GM12878 (cell line): ENCODE measurements around the gene CACYBP. TPM values are rescaled to one million over a fixed set of nuclear protein-coding genes. Genes with fewer than 3 reads are reported as not detected.
A peak's percentile ranks its signal among the peaks of the same experiment; 100 is the strongest.

Source experiments
- ATAC-seq: fragments of 200-7000 bp; cut with Tn5 transposase; 3 replicates; pipeline ENCODE4 v1.9.1; 2020; ENCODE audit warnings: mild to moderate bottlenecking, moderate library complexity
- Bru-seq: library from RNA; stranded (reverse); fragments of 400-500 nt; gene quantifications from one replicate; lab custom pipeline; 2021; lab: Mats Ljungman, UMichigan
- BruChase-seq, 2 experiments: library from RNA; stranded (reverse); fragments of 400-500 nt; gene quantifications; one replicate each; lab custom pipeline; 2021; lab: Mats Ljungman, UMichigan
- BruUV-seq: library from RNA; stranded (reverse); fragments of 400-500 nt; replicated peaks from 2 replicates; lab custom pipeline; 2021; lab: Mats Ljungman, UMichigan
- CTCF ChIA-PET: fragments of 300-600 bp; sonication (Branson Sonifier 250); formaldehyde crosslinking; extraction: SDS; loops from one replicate; lab custom pipeline; 2021; ENCODE audit warnings: inconsistent platforms; lab: Yijun Ruan, JAX
- POLR2A ChIA-PET: fragments of 350-600 bp; formaldehyde crosslinking; extraction: SDS; loops from one replicate; lab custom pipeline; 2021; ENCODE audit warnings: inconsistent platforms; lab: Charles Lee
- RAD21 ChIA-PET: fragments of 300-600 bp; sonication (Branson Sonifier 250); formaldehyde crosslinking; loops from one replicate; lab custom pipeline; 2023; ENCODE audit warnings: antibody characterized with exemption; ENCODE audit not compliant: unreplicated experiment; lab: Charles Lee
- SMC1A ChIA-PET: fragments of 300-600 bp; sonication (Branson Sonifier 250); formaldehyde crosslinking; loops from one replicate; lab custom pipeline; 2023; ENCODE audit not compliant: unreplicated experiment, uncharacterized antibody; lab: Charles Lee
- DNase-seq: peaks from one replicate; pipeline ENCODE4 v3.0.0-alpha.2; 2011; ENCODE audit warnings: low read depth, low spot score
- FAIRE-seq: peaks from 3 replicates; lab custom pipeline; 2011; peaks lifted over from hg19 to GRCh38; lab: Jason Lieb, UNC
- H2AFZ ChIP-seq: 2 replicates; pipeline ENCODE4 v1.6.0; 2011; ENCODE audit warnings: low read depth, low read length, control low read depth; ENCODE audit not compliant: control insufficient read depth
- H3K27ac ChIP-seq: 2 replicates; pipeline ENCODE4 v1.5.1; 2011; ENCODE audit warnings: control low read depth; ENCODE audit not compliant: control insufficient read depth, insufficient read depth
- H3K27me3 ChIP-seq, 2 experiments: replicated peaks in 1 of 2; 2 replicates each; pipeline versions ENCODE4 v1.6.0 to v1.6.1; 2011; ENCODE audit warnings: low read length in 1 of 2; ENCODE audit not compliant: control insufficient read depth in 2 of 2, insufficient read depth in 2 of 2
- H3K36me3 ChIP-seq, 2 experiments: 2 replicates each; pipeline ENCODE4 v1.5.1; 2011; ENCODE audit warnings: low read length in 1 of 2; ENCODE audit not compliant: control insufficient read depth in 2 of 2, insufficient read depth in 2 of 2
- H3K4me1 ChIP-seq: 2 replicates; pipeline ENCODE4 v1.6.1; 2011; ENCODE audit warnings: mild to moderate bottlenecking, low read length, moderate library complexity, mixed read lengths; ENCODE audit not compliant: control insufficient read depth, insufficient read depth
- H3K4me2 ChIP-seq: 2 replicates; pipeline ENCODE4 v1.6.0; 2011; ENCODE audit warnings: control low read depth; ENCODE audit not compliant: control insufficient read depth, insufficient read depth
- H3K4me3 ChIP-seq: fragments of 200-600 bp; sonication (generic); 2 replicates; pipeline ENCODE4 v1.5.1; 2016
- H3K79me2 ChIP-seq: 2 replicates; pipeline ENCODE4 v1.6.0; 2011; ENCODE audit warnings: low read length; ENCODE audit not compliant: control insufficient read depth, insufficient read depth
- H3K9ac ChIP-seq: 2 replicates; pipeline ENCODE4 v1.8.0; 2011; ENCODE audit warnings: low read length, control low read depth, mixed read lengths; ENCODE audit not compliant: control insufficient read depth, insufficient read depth
- H3K9me3 ChIP-seq: replicated peaks from 3 replicates; pipeline ENCODE4 v1.5.1; 2011; ENCODE audit warnings: mild to moderate bottlenecking, low read length; ENCODE audit not compliant: control insufficient read depth, insufficient read depth
- H4K20me1 ChIP-seq: 2 replicates; pipeline ENCODE4 v1.6.0; 2011; ENCODE audit not compliant: control insufficient read depth, insufficient read depth
- BRCA1 ChIP-seq: IDR thresholded peaks from 2 replicates; pipeline ENCODE4 v1.6.1; 2011; ENCODE audit warnings: low read depth, low read length, improper control_type of control experiment
- CBX3 ChIP-seq: fragments of 200-600 bp; sonication (generic); IDR thresholded peaks from 2 replicates; pipeline ENCODE4 v1.6.1; 2016; ENCODE audit warnings: low read depth, borderline replicate concordance
- CEBPB ChIP-seq, 2 experiments: fragments of 150-350 bp in 1 of 2; IDR thresholded peaks; 2 replicates each; pipeline ENCODE4 v1.6.1; 2012 to 2014; ENCODE audit warnings: low read depth in 2 of 2, low read length in 2 of 2, borderline replicate concordance in 1 of 2, inconsistent platforms in 1 of 2
- CREM ChIP-seq: IDR thresholded peaks from 2 replicates; pipeline ENCODE4 v1.6.1; 2014; ENCODE audit warnings: antibody characterized with exemption, low read depth
- EED ChIP-seq: sonication (generic); IDR thresholded peaks from 2 replicates; pipeline ENCODE4 v1.6.1; 2016; ENCODE audit warnings: antibody characterized with exemption, low read depth
- FOXK2 ChIP-seq: fragments of 450-650 bp; IDR thresholded peaks from 2 replicates; pipeline ENCODE4 v1.6.1; 2017; ENCODE audit warnings: mild to moderate bottlenecking, moderate library complexity
- LARP7 ChIP-seq: fragments of 450-650 bp; IDR thresholded peaks from 2 replicates; pipeline ENCODE4 v1.6.1; 2017; ENCODE audit warnings: mild to moderate bottlenecking
- NFYA ChIP-seq: IDR thresholded peaks from 2 replicates; pipeline ENCODE4 v1.6.1; 2011; ENCODE audit warnings: low read depth, mild to moderate bottlenecking, low read length, improper control_type of control experiment, borderline replicate concordance
- POLR2AphosphoS5 ChIP-seq: IDR thresholded peaks from 2 replicates; pipeline ENCODE4 v1.6.1; 2011; ENCODE audit warnings: mild to moderate bottlenecking, low read length, inconsistent platforms
- ZNF207 ChIP-seq: fragments of 450-650 bp; IDR thresholded peaks from 2 replicates; pipeline ENCODE4 v1.6.1; 2014; ENCODE audit warnings: antibody characterized with exemption, mild to moderate bottlenecking, borderline replicate concordance
- WGBS: methylation state at CpG from one replicate; pipeline ENCODE4 v1.1.6; 2016; ENCODE audit warnings: low lambda C conversion rate; ENCODE audit not compliant: insufficient replicate concordance, insufficient coverage; ENCODE audit errors: missing lambda C conversion rate; 5-methylcytosine and 5-hydroxymethylcytosine counted together
- in situ Hi-C: fragments of 300-500 bp; cut with MboI; formaldehyde crosslinking; loops from 9 replicates; pipeline ENCODE4 v1.14.3; 2018; ENCODE audit warnings: mixed read lengths
- intact Hi-C: fragments of 100-400 bp; cut with micrococcal nuclease; formaldehyde crosslinking; loops from one replicate; pipeline ENCODE4 v1.14.2; 2022; ENCODE audit not compliant: unreplicated experiment
- long read RNA-seq, 2 experiments: library from polyadenylated mRNA; unstranded; transcript quantifications; one replicate each; pipeline ENCODE4 v2.0.0, GENCODE V29; 2019 to 2020
- polyA minus RNA-seq, 3 experiments: library from RNA; depleted of rRNA, polyadenylated mRNA; stranded (reverse); fragments of >200 nt; gene quantifications; 2 replicates each; pipeline ENCODE4 v1.2.3, GENCODE V29; 2011
- polyA plus RNA-seq, 11 experiments: library from polyadenylated mRNA; depleted of rRNA in 4 of 11; unstranded in 6 of 11; stranded (reverse) in 5 of 11; fragments of >200 nt; fragmentation: Nextera tagmentation in 4 of 11; fragmentation: Illumina TruSeq in 1 of 11; extraction: Ambion mirVana in 4 of 11; extraction: Trizol in 1 of 11; gene quantifications; 1 replicate in 1 of 11; 2 replicates in 10 of 11; pipeline versions ENCODE4 v1.2.1 to v1.2.3, GENCODE V29; 2011 to 2016; ENCODE audit warnings: inconsistent platforms in 2 of 11, missing spikeins in 2 of 11, low read depth in 1 of 11
- total RNA-seq, 4 experiments: library from RNA; depleted of rRNA in 3 of 4; stranded (reverse); fragments of >200 nt in 3 of 4; fragmentation: Illumina TruSeq in 1 of 4; extraction: Trizol in 1 of 4; gene quantifications; 2 replicates each; pipeline versions ENCODE4 v1.2.1 to v1.2.3, GENCODE V29; 2013 to 2021
- TF ChIP-seq, protein P1 (sequence below): IDR thresholded peaks from 2 replicates; pipeline ENCODE4 v1.6.1; 2012; ENCODE audit warnings: low read depth, low read length, improper control_type of control experiment
- TF ChIP-seq, protein P2 (sequence below): fragments of 450-650 bp; IDR thresholded peaks from 2 replicates; pipeline ENCODE4 v1.6.1; 2017; ENCODE audit warnings: mild to moderate bottlenecking, moderate library complexity

The CACYBP gene, protein sequence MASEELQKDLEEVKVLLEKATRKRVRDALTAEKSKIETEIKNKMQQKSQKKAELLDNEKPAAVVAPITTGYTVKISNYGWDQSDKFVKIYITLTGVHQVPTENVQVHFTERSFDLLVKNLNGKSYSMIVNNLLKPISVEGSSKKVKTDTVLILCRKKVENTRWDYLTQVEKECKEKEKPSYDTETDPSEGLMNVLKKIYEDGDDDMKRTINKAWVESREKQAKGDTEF
- total RNA-seq (2013; cell fraction: nucleolus; rRNA removed) = 31.8 and 34.6 TPM in 2 replicates
- total RNA-seq (2014; rRNA removed) (219 and 337 TPM in 2 replicates), total RNA-seq (2014; rRNA removed; fragmentation: Illumina TruSeq; extraction: Trizol) (191 and 217 TPM in 2 replicates), total RNA-seq (2021) (140 and 142 TPM in 2 replicates), polyA plus RNA-seq (2011; rRNA removed) (77.7 and 118 TPM in 2 replicates), polyA plus RNA-seq (2014; fragmentation: Illumina TruSeq; extraction: Trizol) (120 and 220 TPM in 2 replicates), polyA plus RNA-seq (2014; fragmentation: Nextera tagmentation; extraction: Ambion mirVana) (100 to 1,000 TPM; 189 to 199 TPM), polyA plus RNA-seq (2014; rRNA removed) (354 and 488 TPM in 2 replicates), polyA plus RNA-seq (2016; fragmentation: Nextera tagmentation; extraction: Ambion mirVana) (100 to 1,000 TPM; 431 to 439 TPM), polyA minus RNA-seq (2011; rRNA and poly(A)+ RNA removed) (12.0 and 30.3 TPM in 2 replicates), Bru-seq, nascent RNA (percentile 88 among the genes with signal in this experiment), BruChase-seq, experiment 1, labeled RNA remaining after a 6-hour chase (percentile 90 among the genes with signal in this experiment), BruChase-seq, experiment 2, labeled RNA remaining after a 2-hour chase (percentile 89 among the genes with signal in this experiment)
- 50.2 TPM for polyA plus RNA-seq (2011; ENCODE audit: low read depth)
- polyA plus RNA-seq (2011; cell fraction: cytosol; rRNA removed) = 54.1 and 73.7 TPM in 2 replicates
- 26.5 and 55.8 TPM in 2 replicates for polyA plus RNA-seq (2011; cell fraction: nucleus; rRNA removed)
- 93.7 and 110 TPM in 2 replicates for polyA plus RNA-seq (2012)
- 12.6 and 14.0 TPM in 2 replicates for polyA minus RNA-seq (2011; cell fraction: cytosol; rRNA and poly(A)+ RNA removed)
- polyA minus RNA-seq (2011; cell fraction: nucleus; rRNA and poly(A)+ RNA removed) = 21.4 and 31.9 TPM in 2 replicates
- long read RNA-seq, experiment 1, transcript CACYBP-201 (6 exons, 2,766 nt) = major isoform, 266 of 285 reads
- long read RNA-seq, experiment 1, partial matches to known transcripts = 4 of 285 reads
- long read RNA-seq, experiment 1, other reads (novel, unspliced or antisense) = 8 of 285 reads
- long read RNA-seq, experiment 2, transcript CACYBP-207 (5 exons, 804 nt) = minor isoform, 36 of 1,378 reads
- long read RNA-seq, experiment 2, transcript CACYBP-201 (6 exons, 2,766 nt) = major isoform, 1,269 of 1,378 reads
- long read RNA-seq, experiment 2, transcript CACYBP-202 (6 exons, 1,059 nt) = minor isoform, 5 of 1,378 reads
- long read RNA-seq, experiment 2, transcript CACYBP-209 (6 exons, 2,835 nt) = minor isoform, 30 of 1,378 reads
- long read RNA-seq, experiment 2, partial matches to known transcripts = 9 of 1,378 reads
- long read RNA-seq, experiment 2, other reads (novel, unspliced or antisense) = 28 of 1,378 reads

- FAIRE-seq (no peak), DNase-seq (no peak), ATAC-seq (peak; percentile 14)
- Histone ChIP-seq H3K9ac (peak within 1 kb of the TSS; percentile 99), H3K4me1 (peaks cover 9% of the 10 kb centered on the region), H3K27ac (peak within 1 kb of the TSS; percentile 99), H2AFZ (peak within 1 kb of the TSS; percentile 99), H3K4me3 (peak within 1 kb of the TSS; percentile 94), H3K9me3 (no peaks in the 10 kb centered on the region), H3K36me3 (peaks cover 0 to 3% of the 10 kb centered on the region in 2 experiments; a peak in 3 of 4 replicates), H3K27me3 (no peaks in the 10 kb centered on the region), H4K20me1 (no peaks in the 10 kb centered on the region), H3K79me2 (peaks cover 62% of the 10 kb centered on the region), H3K4me2 (peak within 1 kb of the TSS; percentile 92)
- intact Hi-C loops (loop anchor here (1.0 to 10.0 kb wide), 6 partner anchors 23 to 1175 kb away; partner anchors contain the start of genes CENPL, DARS2, MRPS14 and RABGAP1L), in situ Hi-C loops (loop anchor here (5.0 to 10.0 kb wide), 2 partner anchors 228 to 735 kb away; no protein-coding TSS in a partner anchor)
- WGBS = under 1% methylated on average over 71 of the region's 71 CpGs
- ChIA-PET CTCF (interaction anchor here (0.7 to 5.2 kb wide), 21 partner anchors 9 to 233 kb away, joined by 3 to 54 read pairs (median 4); partner anchors contain the start of gene MRPS14), POLR2A (interaction anchor here (0.7 to 4.7 kb wide), 23 partner anchors 9 to 1132 kb away, joined by 3 to 45 read pairs (median 4); partner anchors contain the start of genes MRPS14 and ZBTB37), RAD21 (interaction anchor here (0.8 to 4.4 kb wide), 19 partner anchors 11 to 251 kb away, joined by 3 to 58 read pairs (median 4); partner anchors contain the start of gene MRPS14), SMC1A (interaction anchor here (0.6 to 6.5 kb wide), 24 partner anchors 10 to 248 kb away, joined by 3 to 89 read pairs (median 5); partner anchors contain the start of gene MRPS14)
- no TSS peak for BruUV-seq
- TF ChIP-seq ZNF207 = peak; percentile 61; the same call in 1 of the 2 replicates
- TF ChIP-seq BRCA1 = no peak
- no peak; the same call in 1 of the 2 replicates for TF ChIP-seq POLR2AphosphoS5
- TF ChIP-seq LARP7 = peak; percentile 78
- TF ChIP-seq CEBPB (IDR thresholded peaks at IDR 0.05; ENCODE audit: borderline replicate concordance in 1 of 2, low read depth in 2 of 2, low read length in 2 of 2) = no peak
- TF ChIP-seq FOXK2 = no peak
- no peak for TF ChIP-seq EED
- TF ChIP-seq, protein P1, sequence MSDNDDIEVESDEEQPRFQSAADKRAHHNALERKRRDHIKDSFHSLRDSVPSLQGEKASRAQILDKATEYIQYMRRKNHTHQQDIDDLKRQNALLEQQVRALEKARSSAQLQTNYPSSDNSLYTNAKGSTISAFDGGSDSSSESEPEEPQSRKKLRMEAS = peak; percentile 76
- TF ChIP-seq, protein P2, sequence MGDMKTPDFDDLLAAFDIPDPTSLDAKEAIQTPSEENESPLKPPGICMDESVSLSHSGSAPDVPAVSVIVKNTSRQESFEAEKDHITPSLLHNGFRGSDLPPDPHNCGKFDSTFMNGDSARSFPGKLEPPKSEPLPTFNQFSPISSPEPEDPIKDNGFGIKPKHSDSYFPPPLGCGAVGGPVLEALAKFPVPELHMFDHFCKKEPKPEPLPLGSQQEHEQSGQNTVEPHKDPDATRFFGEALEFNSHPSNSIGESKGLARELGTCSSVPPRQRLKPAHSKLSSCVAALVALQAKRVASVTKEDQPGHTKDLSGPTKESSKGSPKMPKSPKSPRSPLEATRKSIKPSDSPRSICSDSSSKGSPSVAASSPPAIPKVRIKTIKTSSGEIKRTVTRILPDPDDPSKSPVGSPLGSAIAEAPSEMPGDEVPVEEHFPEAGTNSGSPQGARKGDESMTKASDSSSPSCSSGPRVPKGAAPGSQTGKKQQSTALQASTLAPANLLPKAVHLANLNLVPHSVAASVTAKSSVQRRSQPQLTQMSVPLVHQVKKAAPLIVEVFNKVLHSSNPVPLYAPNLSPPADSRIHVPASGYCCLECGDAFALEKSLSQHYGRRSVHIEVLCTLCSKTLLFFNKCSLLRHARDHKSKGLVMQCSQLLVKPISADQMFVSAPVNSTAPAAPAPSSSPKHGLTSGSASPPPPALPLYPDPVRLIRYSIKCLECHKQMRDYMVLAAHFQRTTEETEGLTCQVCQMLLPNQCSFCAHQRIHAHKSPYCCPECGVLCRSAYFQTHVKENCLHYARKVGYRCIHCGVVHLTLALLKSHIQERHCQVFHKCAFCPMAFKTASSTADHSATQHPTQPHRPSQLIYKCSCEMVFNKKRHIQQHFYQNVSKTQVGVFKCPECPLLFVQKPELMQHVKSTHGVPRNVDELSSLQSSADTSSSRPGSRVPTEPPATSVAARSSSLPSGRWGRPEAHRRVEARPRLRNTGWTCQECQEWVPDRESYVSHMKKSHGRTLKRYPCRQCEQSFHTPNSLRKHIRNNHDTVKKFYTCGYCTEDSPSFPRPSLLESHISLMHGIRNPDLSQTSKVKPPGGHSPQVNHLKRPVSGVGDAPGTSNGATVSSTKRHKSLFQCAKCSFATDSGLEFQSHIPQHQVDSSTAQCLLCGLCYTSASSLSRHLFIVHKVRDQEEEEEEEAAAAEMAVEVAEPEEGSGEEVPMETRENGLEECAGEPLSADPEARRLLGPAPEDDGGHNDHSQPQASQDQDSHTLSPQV = no peak
- no peak for TF ChIP-seq CREM
- TF ChIP-seq CBX3 = no peak
- TF ChIP-seq NFYA = no peak
These were observed at the start of gene CACYBP for GRCh38 chr1:174999936-175000696. TSS of gene CACYBP (plus strand) at chr1:174999947. CDS start at chr1:175000181, 234 bp downstream.
